MM.1S (cell line): Measurements from ENCODE around the gene ADRB2.

Source experiments
- DNase-seq: peaks from one replicate; pipeline ENCODE4 v3.0.0-alpha.2; 2015
- H2AFZ ChIP-seq: fragments of 300-600 bp; sonication (generic); 2 replicates; pipeline ENCODE4 v1.6.0; 2016; ENCODE audit warnings: antibody characterized with exemption, low read length
- H3F3A ChIP-seq: fragments of 300-600 bp; sonication (generic); 2 replicates; pipeline ENCODE4 v1.6.1; 2016; ENCODE audit warnings: mild to moderate bottlenecking, antibody characterized with exemption, low read length, moderate library complexity, mixed read lengths; ENCODE audit not compliant: insufficient read depth
- H3K27ac ChIP-seq: fragments of 300-600 bp; sonication (generic); 2 replicates; pipeline ENCODE4 v1.5.1; 2016; ENCODE audit warnings: mild to moderate bottlenecking, low read length
- H3K27me3 ChIP-seq: fragments of 300-600 bp; sonication (generic); replicated peaks from 2 replicates; pipeline ENCODE4 v1.6.0; 2016; ENCODE audit warnings: low read length; ENCODE audit not compliant: insufficient read depth
- H3K36me3 ChIP-seq: fragments of 300-600 bp; sonication (generic); replicated peaks from 2 replicates; pipeline ENCODE4 v1.6.1; 2016; ENCODE audit warnings: mild to moderate bottlenecking, low read length, mixed read lengths; ENCODE audit not compliant: insufficient read depth
- H3K4me1 ChIP-seq: fragments of 300-600 bp; sonication (generic); 2 replicates; pipeline ENCODE4 v1.6.1; 2016; ENCODE audit warnings: low read length, mixed read lengths
- H3K4me2 ChIP-seq: fragments of 300-600 bp; sonication (generic); 2 replicates; pipeline ENCODE4 v1.6.0; 2016; ENCODE audit warnings: low read depth, low read length
- H3K4me3 ChIP-seq: fragments of 300-600 bp; sonication (generic); 2 replicates; pipeline ENCODE4 v1.5.1; 2016; ENCODE audit warnings: low read length, mixed read lengths
- H3K79me2 ChIP-seq: fragments of 300-600 bp; sonication (generic); 2 replicates; pipeline ENCODE4 v1.6.1; 2016; ENCODE audit warnings: mixed run types, low read length, mixed read lengths
- H3K9ac ChIP-seq: fragments of 300-600 bp; sonication (generic); 2 replicates; pipeline ENCODE4 v1.6.1; 2016; ENCODE audit warnings: low read length, mixed read lengths
- H3K9me2 ChIP-seq: fragments of 300-600 bp; sonication (generic); replicated peaks from 2 replicates; pipeline ENCODE4 v1.6.1; 2016; ENCODE audit warnings: mild to moderate bottlenecking, low read length, mixed read lengths; ENCODE audit not compliant: insufficient read depth
- H3K9me3 ChIP-seq: fragments of 300-600 bp; sonication (generic); replicated peaks from 2 replicates; pipeline ENCODE4 v1.6.1; 2016; ENCODE audit warnings: mild to moderate bottlenecking, low read length, mixed read lengths; ENCODE audit not compliant: insufficient read depth
- H4K20me1 ChIP-seq: fragments of 300-600 bp; sonication (generic); 2 replicates; pipeline ENCODE4 v1.6.1; 2016; ENCODE audit warnings: mild to moderate bottlenecking, low read length, moderate library complexity, mixed read lengths; ENCODE audit not compliant: insufficient read depth
- EZH2 ChIP-seq: fragments of 300-600 bp; sonication (generic); optimal IDR thresholded peaks from 2 replicates; pipeline ENCODE3; 2017; ENCODE audit warnings: low read depth, mild to moderate bottlenecking, antibody characterized with exemption, low read length, mixed read lengths
- EZH2phosphoT487 ChIP-seq: fragments of 300-600 bp; sonication (generic); IDR thresholded peaks from 2 replicates; pipeline ENCODE4 v1.6.1; 2018; ENCODE audit warnings: antibody characterized with exemption, low read length
- TF ChIP-seq, protein P1 (sequence below): fragments of 300-600 bp; sonication (generic); IDR thresholded peaks from 2 replicates; pipeline ENCODE4 v1.5.1; 2016; ENCODE audit warnings: antibody characterized with exemption, low read length, mixed read lengths

ADRB2 gene

DNA sequence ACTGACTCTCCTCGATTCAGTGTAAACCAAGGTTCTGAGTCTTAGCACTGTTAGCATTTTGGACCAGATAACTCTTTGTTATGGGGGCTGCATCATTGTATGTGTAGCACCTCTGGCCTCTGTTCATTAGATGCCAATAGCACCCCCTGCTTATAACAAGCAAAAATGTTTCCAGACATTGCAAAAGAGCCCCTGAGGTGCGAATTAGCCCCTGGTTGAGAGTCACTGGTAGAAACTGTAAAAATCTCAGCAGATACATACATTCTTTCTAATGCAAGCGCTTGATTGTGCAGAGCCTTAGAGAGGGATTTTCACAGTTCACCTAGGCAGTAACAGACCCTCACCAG lies 2.8 kb downstream of the ADRB2 start:
- peak overlapping the region; percentile 67 for H3K9ac ChIP-seq
- H3K27ac ChIP-seq = peak overlapping the region; percentile 95; the same call in 1 of the 2 replicates
- peak overlapping the region; percentile 92 for H3K4me2 ChIP-seq
- peak overlapping the region; percentile 93 for H3K4me3 ChIP-seq
- H3K27me3 ChIP-seq = no peaks in the 10 kb centered on the region
- no peak for TF ChIP-seq EZH2phosphoT487
- TF ChIP-seq, protein P1, sequence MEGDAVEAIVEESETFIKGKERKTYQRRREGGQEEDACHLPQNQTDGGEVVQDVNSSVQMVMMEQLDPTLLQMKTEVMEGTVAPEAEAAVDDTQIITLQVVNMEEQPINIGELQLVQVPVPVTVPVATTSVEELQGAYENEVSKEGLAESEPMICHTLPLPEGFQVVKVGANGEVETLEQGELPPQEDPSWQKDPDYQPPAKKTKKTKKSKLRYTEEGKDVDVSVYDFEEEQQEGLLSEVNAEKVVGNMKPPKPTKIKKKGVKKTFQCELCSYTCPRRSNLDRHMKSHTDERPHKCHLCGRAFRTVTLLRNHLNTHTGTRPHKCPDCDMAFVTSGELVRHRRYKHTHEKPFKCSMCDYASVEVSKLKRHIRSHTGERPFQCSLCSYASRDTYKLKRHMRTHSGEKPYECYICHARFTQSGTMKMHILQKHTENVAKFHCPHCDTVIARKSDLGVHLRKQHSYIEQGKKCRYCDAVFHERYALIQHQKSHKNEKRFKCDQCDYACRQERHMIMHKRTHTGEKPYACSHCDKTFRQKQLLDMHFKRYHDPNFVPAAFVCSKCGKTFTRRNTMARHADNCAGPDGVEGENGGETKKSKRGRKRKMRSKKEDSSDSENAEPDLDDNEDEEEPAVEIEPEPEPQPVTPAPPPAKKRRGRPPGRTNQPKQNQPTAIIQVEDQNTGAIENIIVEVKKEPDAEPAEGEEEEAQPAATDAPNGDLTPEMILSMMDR = no peak
- no peak for TF ChIP-seq EZH2
- no peaks in the 10 kb centered on the region for H4K20me1 ChIP-seq
- H2AFZ ChIP-seq = no peak overlapping the region
- H3K9me3 ChIP-seq = no peaks in the 10 kb centered on the region
- H3K79me2 ChIP-seq = peaks cover 62% of the 10 kb centered on the region
- DNase-seq = peak; percentile 16
- H3K36me3 ChIP-seq = no peaks in the 10 kb centered on the region
- H3K4me1 ChIP-seq = peaks cover 27% of the 10 kb centered on the region
- peaks cover 69% of the 10 kb centered on the region for H3F3A ChIP-seq
- H3K9me2 ChIP-seq = no peaks in the 10 kb centered on the region

DNA sequence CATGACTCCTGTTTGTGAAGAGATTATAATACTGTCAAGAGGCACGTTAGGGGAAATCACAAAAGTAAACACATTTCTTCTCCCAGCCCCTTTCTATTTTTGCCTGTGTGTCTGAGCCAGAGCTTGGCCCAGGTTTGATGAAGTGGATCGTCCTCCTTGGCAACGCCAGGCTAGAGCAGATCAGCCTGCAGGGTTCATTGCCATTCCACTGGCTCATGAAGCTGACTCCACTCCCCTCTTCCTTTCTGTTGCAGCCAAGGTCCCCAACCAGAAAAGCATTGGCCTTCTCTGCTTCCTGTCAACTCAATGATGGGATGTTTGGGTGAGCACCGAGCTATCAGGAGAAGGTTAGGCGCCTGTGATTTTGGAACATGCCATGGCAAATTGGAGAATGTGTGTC lies 3.3 kb downstream of the ADRB2 start:
- H3K9ac ChIP-seq = peak overlapping the region; percentile 67
- H3K4me2 ChIP-seq = peak overlapping the region; percentile 92
- peak overlapping the region; percentile 95; the same call in 1 of the 2 replicates for H3K27ac ChIP-seq
- peak overlapping the region; percentile 93 for H3K4me3 ChIP-seq
- no peaks in the 10 kb centered on the region for H3K36me3 ChIP-seq
- no peak for DNase-seq
- no peaks in the 10 kb centered on the region for H3K9me3 ChIP-seq
- peaks cover 62% of the 10 kb centered on the region for H3K79me2 ChIP-seq
- H2AFZ ChIP-seq = no peak overlapping the region
- no peaks in the 10 kb centered on the region for H3K9me2 ChIP-seq
- H3F3A ChIP-seq = peaks cover 74% of the 10 kb centered on the region
- peaks cover 29% of the 10 kb centered on the region for H3K4me1 ChIP-seq
- no peak for TF ChIP-seq EZH2phosphoT487
- TF ChIP-seq, protein P1 = no peak
- no peak for TF ChIP-seq EZH2
- H3K27me3 ChIP-seq = no peaks in the 10 kb centered on the region
- H4K20me1 ChIP-seq = no peaks in the 10 kb centered on the region

DNA sequence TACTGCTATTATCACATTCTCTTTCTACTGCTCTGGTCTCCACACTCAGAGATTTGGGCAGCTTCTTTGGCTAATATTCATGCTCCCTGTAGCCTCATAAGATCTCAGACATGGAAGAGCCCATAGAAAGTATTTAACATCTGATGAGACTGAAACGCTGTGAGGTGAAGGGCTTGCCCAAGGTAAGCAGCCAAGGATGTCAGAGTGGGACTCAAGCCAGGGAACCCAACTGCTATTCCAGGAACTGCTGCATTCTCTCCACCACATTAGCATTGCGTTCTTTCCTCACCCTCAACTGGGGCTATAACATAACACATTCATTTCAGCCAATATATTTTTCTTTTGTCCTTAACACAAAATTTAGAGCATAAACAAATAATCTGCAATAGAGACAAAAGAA lies 3.8 kb downstream of the ADRB2 start:
- H3K4me1 ChIP-seq = peaks cover 29% of the 10 kb centered on the region
- H3K9ac ChIP-seq = peak overlapping the region; percentile 67
- peak overlapping the region; percentile 92 for H3K4me2 ChIP-seq
- TF ChIP-seq, protein P1 = no peak
- TF ChIP-seq EZH2phosphoT487 (no peak), EZH2 (no peak)
- no peaks in the 10 kb centered on the region for H3K27me3 ChIP-seq
- H4K20me1 ChIP-seq = no peaks in the 10 kb centered on the region
- no peaks in the 10 kb centered on the region for H3K36me3 ChIP-seq
- DNase-seq = no peak
- peaks cover 79% of the 10 kb centered on the region for H3F3A ChIP-seq
- no peak overlapping the region for H2AFZ ChIP-seq
- H3K27ac ChIP-seq = peak overlapping the region; percentile 95; the same call in 1 of the 2 replicates
- H3K9me3 ChIP-seq = no peaks in the 10 kb centered on the region
- H3K4me3 ChIP-seq = peak overlapping the region; percentile 93
- no peaks in the 10 kb centered on the region for H3K9me2 ChIP-seq
- H3K79me2 ChIP-seq = peaks cover 62% of the 10 kb centered on the region
